ENCODE results near the gene OAF.

The OAF gene

GRCh38 chr11:120219232-120219937 lies 8.6 kb downstream of the OAF start:
- DNase-seq (ENCODE audit: low read depth, low spot score), result no peak
- Histone ChIP-seq H3K27me3 (ENCODE audit: insufficient read depth, insufficient read length) (peaks cover 16% of the 10 kb centered on the region), H3K36me3 (ENCODE audit: insufficient read depth, insufficient read length, low read length) (peaks cover 8% of the 10 kb centered on the region), H3K4me1 (ENCODE audit: insufficient read depth, insufficient read length) (peaks cover 17% of the 10 kb centered on the region), H3K4me3 (ENCODE audit: insufficient read length, low read depth) (no peak overlapping the region), H3K9ac (ENCODE audit: insufficient read length, low read depth) (no peak overlapping the region), H3K9me3 (ENCODE audit: insufficient read depth, low read length) (no peaks in the 10 kb centered on the region)
- no peak for TF ChIP-seq YY1 (IDR thresholded peaks at IDR 0.05; ENCODE audit: insufficient read depth, insufficient read length)
- TF ChIP-seq SUZ12 (IDR thresholded peaks at IDR 0.05; ENCODE audit: extremely low read depth, insufficient read depth, insufficient read length), result no peak
- TF ChIP-seq ZNF274 (IDR thresholded peaks at IDR 0.05; ENCODE audit: low read depth, low read length), result no peak

GRCh38 chr11:120219938-120220746 lies 9.3 kb downstream of the OAF start:
- no peak for DNase-seq (ENCODE audit: low read depth, low spot score)

GRCh38 chr11:120220747-120221037 lies 9.9 kb downstream of the OAF start:
- Histone ChIP-seq H3K4me3 (ENCODE audit: insufficient read length, low read depth) (no peak overlapping the region), H3K4me1 (ENCODE audit: insufficient read depth, insufficient read length) (peaks cover 17% of the 10 kb centered on the region), H3K9me3 (ENCODE audit: insufficient read depth, low read length) (no peaks in the 10 kb centered on the region), H3K9ac (ENCODE audit: insufficient read length, low read depth) (no peak overlapping the region), H3K27me3 (ENCODE audit: insufficient read depth, insufficient read length) (peaks cover 11% of the 10 kb centered on the region), H3K36me3 (ENCODE audit: insufficient read depth, insufficient read length, low read length) (no peaks in the 10 kb centered on the region)
- no peak for DNase-seq (ENCODE audit: low read depth, low spot score)
- no peak for TF ChIP-seq ZNF274 (IDR thresholded peaks at IDR 0.05; ENCODE audit: low read depth, low read length)
- TF ChIP-seq SUZ12 (IDR thresholded peaks at IDR 0.05; ENCODE audit: extremely low read depth, insufficient read depth, insufficient read length), result no peak
- TF ChIP-seq YY1 (IDR thresholded peaks at IDR 0.05; ENCODE audit: insufficient read depth, insufficient read length), result no peak

More at GRCh38 chr11:120219938-120220746, 9.3 kb downstream of the OAF start:
- Histone ChIP-seq H3K36me3 (ENCODE audit: insufficient read depth, insufficient read length, low read length) (peaks cover 3% of the 10 kb centered on the region), H3K9ac (ENCODE audit: insufficient read length, low read depth) (no peak overlapping the region), H3K27me3 (ENCODE audit: insufficient read depth, insufficient read length) (peaks cover 11% of the 10 kb centered on the region), H3K4me1 (ENCODE audit: insufficient read depth, insufficient read length) (peaks cover 17% of the 10 kb centered on the region), H3K9me3 (ENCODE audit: insufficient read depth, low read length) (no peaks in the 10 kb centered on the region), H3K4me3 (ENCODE audit: insufficient read length, low read depth) (no peak overlapping the region)
- TF ChIP-seq SUZ12 (IDR thresholded peaks at IDR 0.05; ENCODE audit: extremely low read depth, insufficient read depth, insufficient read length) (no peak), ZNF274 (IDR thresholded peaks at IDR 0.05; ENCODE audit: low read depth, low read length) (no peak), YY1 (IDR thresholded peaks at IDR 0.05; ENCODE audit: insufficient read depth, insufficient read length) (no peak)

- DNase-seq (ENCODE audit: low read depth, low spot score), result no peak
- no peak for TF ChIP-seq SUZ12 (IDR thresholded peaks at IDR 0.05; ENCODE audit: extremely low read depth, insufficient read depth, insufficient read length)
- no peak for TF ChIP-seq YY1 (IDR thresholded peaks at IDR 0.05; ENCODE audit: insufficient read depth, insufficient read length)
- no peaks in the 10 kb centered on the region for H3K9me3 ChIP-seq (ENCODE audit: insufficient read depth, low read length)
- peaks cover 6% of the 10 kb centered on the region for H3K27me3 ChIP-seq (ENCODE audit: insufficient read depth, insufficient read length)
- H3K9ac ChIP-seq (ENCODE audit: insufficient read length, low read depth), result no peak overlapping the region
- no peak overlapping the region for H3K4me3 ChIP-seq (ENCODE audit: insufficient read length, low read depth)
- H3K36me3 ChIP-seq (ENCODE audit: insufficient read depth, insufficient read length, low read length), result peaks cover 3% of the 10 kb centered on the region
- peaks cover 18% of the 10 kb centered on the region for H3K4me1 ChIP-seq (ENCODE audit: insufficient read depth, insufficient read length)
These were observed 10.4 kb downstream of the OAF start for GRCh38 chr11:120221115-120221752.

- Histone ChIP-seq H3K4me3 (ENCODE audit: insufficient read length, low read depth) (no peak overlapping the region), H3K27me3 (ENCODE audit: insufficient read depth, insufficient read length) (no peaks in the 10 kb centered on the region), H3K9me3 (ENCODE audit: insufficient read depth, low read length) (no peaks in the 10 kb centered on the region), H3K9ac (ENCODE audit: insufficient read length, low read depth) (no peak overlapping the region), H3K4me1 (ENCODE audit: insufficient read depth, insufficient read length) (peaks cover 13% of the 10 kb centered on the region), H3K36me3 (ENCODE audit: insufficient read depth, insufficient read length, low read length) (peaks cover 9% of the 10 kb centered on the region)
- TF ChIP-seq YY1 (IDR thresholded peaks at IDR 0.05; ENCODE audit: insufficient read depth, insufficient read length) (no peak), ZNF274 (IDR thresholded peaks at IDR 0.05; ENCODE audit: low read depth, low read length) (no peak), SUZ12 (IDR thresholded peaks at IDR 0.05; ENCODE audit: extremely low read depth, insufficient read depth, insufficient read length) (no peak)
- no peak for DNase-seq (ENCODE audit: low read depth, low spot score)
These were observed 12.1 kb downstream of the OAF start for GRCh38 chr11:120222916-120223315.

GRCh38 chr11:120223793-120224192 lies 13.0 kb downstream of the OAF start:
- H3K9me3 ChIP-seq (ENCODE audit: insufficient read depth, low read length), result no peaks in the 10 kb centered on the region
- H3K4me1 ChIP-seq (ENCODE audit: insufficient read depth, insufficient read length), result peaks cover 6% of the 10 kb centered on the region
- no peak for DNase-seq (ENCODE audit: low read depth, low spot score)
- TF ChIP-seq ZNF274 (IDR thresholded peaks at IDR 0.05; ENCODE audit: low read depth, low read length) (no peak), SUZ12 (IDR thresholded peaks at IDR 0.05; ENCODE audit: extremely low read depth, insufficient read depth, insufficient read length) (no peak), YY1 (IDR thresholded peaks at IDR 0.05; ENCODE audit: insufficient read depth, insufficient read length) (no peak)
- H3K36me3 ChIP-seq (ENCODE audit: insufficient read depth, insufficient read length, low read length), result peaks cover 13% of the 10 kb centered on the region
- H3K27me3 ChIP-seq (ENCODE audit: insufficient read depth, insufficient read length), result no peaks in the 10 kb centered on the region
- no peak overlapping the region for H3K4me3 ChIP-seq (ENCODE audit: insufficient read length, low read depth)
- no peak overlapping the region for H3K9ac ChIP-seq (ENCODE audit: insufficient read length, low read depth)

GRCh38 chr11:120224361-120224760 lies 13.5 kb downstream of the OAF start:
- Histone ChIP-seq H3K36me3 (ENCODE audit: insufficient read depth, insufficient read length, low read length) (peaks cover 13% of the 10 kb centered on the region), H3K4me1 (ENCODE audit: insufficient read depth, insufficient read length) (peaks cover 6% of the 10 kb centered on the region), H3K9ac (ENCODE audit: insufficient read length, low read depth) (no peak overlapping the region), H3K4me3 (ENCODE audit: insufficient read length, low read depth) (no peak overlapping the region), H3K27me3 (ENCODE audit: insufficient read depth, insufficient read length) (no peaks in the 10 kb centered on the region), H3K9me3 (ENCODE audit: insufficient read depth, low read length) (no peaks in the 10 kb centered on the region)
- DNase-seq (ENCODE audit: low read depth, low spot score), result no peak
- no peak for TF ChIP-seq ZNF274 (IDR thresholded peaks at IDR 0.05; ENCODE audit: low read depth, low read length)
- no peak for TF ChIP-seq SUZ12 (IDR thresholded peaks at IDR 0.05; ENCODE audit: extremely low read depth, insufficient read depth, insufficient read length)
